GM21529 (cell line): ENCODE results near the gene WDR88.
"Not testable (repeated sequence)": the region's sequence is repeated elsewhere in the genome, so short reads cannot be mapped to it uniquely, and the experiment has no call there.

Source experiments
- ATAC-seq: cut with Tn5 transposase; IDR thresholded peaks from one replicate; pipeline ENCODE4 v1.9.1; 2021; ENCODE audit not compliant: unreplicated experiment

Gene WDR88

DNA sequence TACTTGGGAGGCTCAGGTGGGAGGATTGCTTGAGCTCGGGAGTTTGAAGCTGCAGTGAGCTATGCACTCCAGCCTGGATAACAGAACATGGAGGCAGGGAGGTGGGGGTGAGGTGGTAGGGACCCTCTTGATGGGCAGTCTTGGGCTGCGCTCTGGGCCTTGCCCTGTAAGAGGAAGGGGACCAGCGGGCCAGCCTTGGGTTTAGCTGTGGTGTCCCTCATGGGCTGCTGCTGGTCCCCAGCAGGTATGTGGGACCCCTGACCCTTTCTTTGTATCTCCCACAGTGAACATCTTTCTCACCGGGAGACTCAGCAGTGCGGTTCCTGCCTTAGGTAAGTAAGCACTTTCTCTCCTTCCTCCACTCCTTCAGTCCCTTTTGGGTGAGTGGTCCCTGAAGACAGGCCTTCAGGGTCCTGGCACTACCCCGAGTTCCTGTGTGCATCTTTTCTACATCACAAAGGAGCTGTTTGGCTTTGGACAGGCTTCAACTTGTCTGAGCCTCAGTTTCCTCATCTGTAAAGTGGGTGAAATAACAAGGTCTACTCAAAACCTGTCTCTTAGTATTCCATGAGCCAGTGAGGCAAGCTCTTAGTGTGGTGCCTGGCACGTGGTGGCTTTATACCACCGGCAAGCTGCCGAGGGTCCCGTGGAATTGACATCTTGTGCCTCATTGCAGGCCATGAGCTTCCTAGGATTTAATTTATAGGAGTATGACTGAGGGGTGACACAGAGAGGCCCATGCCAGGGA is 64.7 kb downstream of the WDR88 start:
- no peak for ATAC-seq

- no peak for ATAC-seq
Observed at GRCh38 chr19:33197591-33198000, 65.7 kb downstream of the WDR88 start.

DNA sequence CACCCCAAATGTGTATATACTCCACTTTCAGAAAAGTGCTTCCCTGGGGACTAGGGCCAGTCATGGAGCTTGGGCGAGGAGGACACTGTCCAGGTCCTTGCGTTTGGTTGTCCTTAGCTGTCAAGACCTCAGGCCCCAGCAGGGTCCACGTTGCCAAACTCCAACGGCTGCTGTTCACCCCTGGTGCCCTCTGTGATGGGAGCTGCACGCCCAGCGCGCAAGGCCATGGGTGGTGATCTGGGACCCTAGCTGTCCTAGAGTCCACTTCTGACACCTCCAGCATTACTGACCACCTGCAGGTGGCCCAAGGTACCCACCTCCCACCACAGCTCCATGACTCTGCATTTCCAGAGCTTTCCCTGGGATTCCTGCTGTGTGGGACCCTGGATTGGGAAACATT is 66.3 kb downstream of the WDR88 start:
- no peak for ATAC-seq

DNA sequence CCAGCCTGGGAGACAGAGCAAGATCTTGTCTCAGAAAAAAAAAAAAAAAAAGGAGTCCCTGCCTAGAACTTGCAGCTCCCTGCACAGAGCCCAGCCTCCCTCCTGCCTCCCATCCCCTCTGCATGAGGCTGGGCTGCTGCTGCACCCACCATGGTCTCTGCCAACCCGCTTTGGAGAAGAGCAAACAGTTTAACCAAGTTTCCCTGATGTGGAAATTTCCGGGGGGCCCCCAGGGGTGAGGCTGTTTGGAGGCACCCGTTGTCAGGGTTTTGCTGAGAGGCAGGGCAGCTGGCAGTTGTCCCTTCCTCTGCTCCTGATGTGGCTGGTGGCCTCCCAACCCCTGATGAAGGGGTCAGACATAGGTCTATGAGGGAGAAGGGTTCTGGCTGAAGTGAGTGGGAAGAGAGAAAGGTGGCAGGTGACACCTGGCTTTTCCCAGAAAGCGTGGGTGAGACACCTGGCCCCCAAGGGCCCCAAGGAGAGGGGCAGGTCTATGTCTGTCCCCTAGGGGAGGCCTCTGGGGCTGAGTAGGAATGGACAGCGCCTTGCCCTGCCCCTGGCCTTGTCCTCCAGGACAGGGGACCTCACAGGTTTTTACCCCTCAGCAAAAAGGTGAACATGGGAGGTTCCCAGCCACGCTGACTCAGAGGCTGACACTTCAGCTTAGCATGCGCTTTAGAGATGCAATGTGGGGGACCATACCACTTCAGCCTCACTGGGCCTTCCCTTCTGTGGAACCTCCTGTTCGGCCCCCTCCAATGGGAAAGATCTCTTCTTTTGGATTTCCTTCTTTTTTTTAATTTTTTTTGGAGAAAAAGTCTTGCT is 67.7 kb downstream of the WDR88 start:
- ATAC-seq, result no peak

GRCh38 chr19:33201473-33201872 is 69.6 kb downstream of the WDR88 start:
- no peak for ATAC-seq

DNA sequence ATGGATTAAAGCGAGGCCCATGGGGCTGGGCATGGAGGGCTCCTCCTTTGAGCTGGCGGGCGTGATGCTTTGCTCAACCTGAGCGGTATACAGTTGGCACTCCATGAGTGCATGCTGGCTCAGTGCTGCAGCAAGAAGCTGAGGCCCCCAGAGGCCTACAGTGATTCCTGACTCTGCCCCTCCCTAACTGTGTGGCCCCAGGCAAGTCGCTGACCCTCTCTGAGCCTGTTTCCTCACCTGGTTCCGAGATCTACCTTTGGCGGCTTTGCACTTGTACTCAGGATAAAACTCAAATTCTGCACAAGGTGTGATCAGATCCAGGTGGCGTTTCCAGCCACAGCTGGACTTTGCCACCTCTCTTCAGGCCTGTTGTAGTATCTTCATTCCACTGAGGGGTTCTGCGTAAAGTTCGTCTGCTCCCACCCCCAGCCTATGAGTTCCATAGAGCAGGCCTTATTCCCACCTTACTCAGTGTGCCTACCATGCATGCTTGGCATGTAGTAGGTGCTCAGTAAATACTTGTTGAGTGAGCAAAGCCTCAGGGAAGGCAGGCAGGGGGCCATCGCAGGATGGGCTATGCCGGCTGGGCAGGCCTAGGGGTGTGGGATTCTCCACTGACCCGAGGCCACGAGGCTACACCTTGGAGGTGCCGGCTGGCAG is 70.1 kb downstream of the WDR88 start:
- ATAC-seq, result no peak

- ATAC-seq, result no peak
Observed at GRCh38 chr19:33202546-33203507, 70.9 kb downstream of the WDR88 start.

DNA sequence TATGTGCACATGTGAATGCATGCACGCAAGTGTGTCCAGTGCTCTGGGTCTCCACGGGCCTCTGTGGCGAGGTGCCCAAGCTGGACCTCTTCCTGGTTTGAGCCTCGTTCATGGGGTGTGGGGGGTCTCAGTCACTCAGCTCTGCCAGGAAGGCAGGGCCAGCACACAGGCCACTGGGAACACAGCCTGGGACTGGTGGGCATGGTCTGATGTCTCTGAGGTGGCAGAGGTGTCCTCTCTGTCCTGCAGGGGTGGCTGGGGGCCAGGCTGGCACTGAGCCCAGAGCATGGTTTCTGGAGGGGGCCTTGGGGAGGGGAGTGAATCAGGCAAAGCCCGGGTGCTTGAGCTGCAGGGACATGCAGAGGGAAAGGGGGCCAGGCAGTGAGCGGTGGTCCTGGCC is 71.6 kb downstream of the WDR88 start:
- ATAC-seq, result no peak

DNA sequence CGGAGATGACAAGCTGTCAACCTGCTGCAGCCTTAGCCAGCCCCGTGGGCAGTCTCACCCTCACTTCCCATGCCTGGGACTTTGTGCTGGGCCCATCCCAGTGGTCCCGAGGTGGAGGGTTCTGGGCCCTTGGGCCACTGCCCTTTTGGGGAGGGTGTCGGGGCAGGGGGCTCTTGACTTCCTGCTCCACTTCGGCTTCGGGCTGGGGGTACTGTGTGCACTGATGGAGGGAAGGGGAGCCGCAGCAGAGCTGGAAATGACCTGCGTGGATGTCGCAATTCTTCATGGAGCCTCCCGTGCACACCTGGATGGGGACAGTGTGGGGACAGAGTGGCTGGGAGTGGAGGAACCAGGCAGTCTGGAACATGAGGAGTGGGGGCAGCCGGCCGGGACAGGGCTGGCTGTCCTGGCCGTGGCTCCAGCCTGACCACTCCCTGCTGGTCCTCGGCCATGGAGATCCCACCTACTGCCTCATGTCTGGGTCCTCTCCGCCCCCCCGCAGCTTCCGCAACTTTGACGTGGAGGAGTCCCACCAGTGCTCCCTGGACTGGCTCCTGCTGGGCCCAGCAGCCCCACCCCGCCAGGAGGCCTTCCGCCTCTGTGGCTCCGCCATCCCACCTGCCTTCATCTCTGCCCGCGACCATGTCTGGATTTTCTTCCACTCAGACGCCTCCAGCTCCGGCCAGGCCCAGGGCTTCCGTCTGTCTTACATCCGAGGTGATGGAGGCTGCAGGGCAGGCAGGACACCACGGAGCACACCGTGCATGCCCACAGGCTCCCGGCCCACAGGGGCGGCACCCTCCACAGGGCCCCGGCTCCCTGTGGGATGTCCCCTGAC is 72.4 kb downstream of the WDR88 start:
- ATAC-seq, result no peak

DNA sequence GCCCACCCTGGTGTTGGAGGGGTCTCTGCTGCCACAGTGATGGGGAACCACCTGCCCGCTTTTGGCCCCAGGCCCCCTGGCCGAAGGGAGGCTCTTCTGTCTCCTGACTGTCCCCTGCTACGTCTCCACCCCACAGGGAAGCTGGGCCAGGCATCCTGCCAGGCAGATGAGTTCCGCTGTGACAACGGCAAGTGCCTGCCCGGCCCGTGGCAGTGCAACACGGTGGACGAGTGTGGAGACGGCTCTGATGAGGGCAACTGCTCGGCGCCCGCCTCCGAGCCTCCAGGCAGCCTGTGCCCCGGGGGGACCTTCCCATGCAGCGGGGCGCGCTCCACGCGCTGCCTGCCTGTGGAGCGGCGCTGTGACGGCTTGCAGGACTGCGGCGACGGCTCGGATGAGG is 73.2 kb downstream of the WDR88 start:
- no peak for ATAC-seq

DNA sequence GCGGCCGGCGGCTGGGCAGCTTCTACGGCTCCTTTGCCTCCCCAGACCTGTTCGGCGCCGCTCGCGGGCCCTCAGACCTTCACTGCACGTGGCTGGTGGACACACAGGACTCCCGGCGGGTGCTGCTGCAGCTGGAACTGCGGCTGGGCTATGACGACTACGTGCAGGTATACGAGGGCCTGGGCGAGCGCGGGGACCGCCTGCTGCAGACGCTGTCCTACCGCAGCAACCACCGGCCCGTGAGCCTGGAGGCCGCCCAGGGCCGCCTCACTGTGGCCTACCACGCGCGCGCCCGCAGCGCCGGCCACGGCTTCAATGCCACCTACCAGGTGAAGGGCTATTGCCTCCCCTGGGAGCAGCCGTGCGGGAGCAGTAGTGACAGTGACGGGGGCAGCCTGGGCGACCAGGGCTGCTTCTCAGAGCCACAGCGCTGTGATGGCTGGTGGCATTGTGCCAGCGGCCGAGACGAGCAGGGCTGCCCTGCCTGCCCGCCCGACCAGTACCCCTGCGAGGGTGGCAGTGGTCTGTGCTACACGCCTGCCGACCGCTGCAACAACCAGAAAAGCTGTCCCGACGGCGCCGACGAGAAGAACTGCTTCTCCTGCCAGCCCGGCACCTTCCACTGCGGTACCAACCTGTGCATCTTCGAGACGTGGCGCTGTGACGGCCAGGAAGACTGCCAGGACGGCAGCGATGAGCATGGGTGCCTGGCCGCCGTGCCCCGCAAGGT is 73.8 kb downstream of the WDR88 start:
- ATAC-seq, result no peak

DNA sequence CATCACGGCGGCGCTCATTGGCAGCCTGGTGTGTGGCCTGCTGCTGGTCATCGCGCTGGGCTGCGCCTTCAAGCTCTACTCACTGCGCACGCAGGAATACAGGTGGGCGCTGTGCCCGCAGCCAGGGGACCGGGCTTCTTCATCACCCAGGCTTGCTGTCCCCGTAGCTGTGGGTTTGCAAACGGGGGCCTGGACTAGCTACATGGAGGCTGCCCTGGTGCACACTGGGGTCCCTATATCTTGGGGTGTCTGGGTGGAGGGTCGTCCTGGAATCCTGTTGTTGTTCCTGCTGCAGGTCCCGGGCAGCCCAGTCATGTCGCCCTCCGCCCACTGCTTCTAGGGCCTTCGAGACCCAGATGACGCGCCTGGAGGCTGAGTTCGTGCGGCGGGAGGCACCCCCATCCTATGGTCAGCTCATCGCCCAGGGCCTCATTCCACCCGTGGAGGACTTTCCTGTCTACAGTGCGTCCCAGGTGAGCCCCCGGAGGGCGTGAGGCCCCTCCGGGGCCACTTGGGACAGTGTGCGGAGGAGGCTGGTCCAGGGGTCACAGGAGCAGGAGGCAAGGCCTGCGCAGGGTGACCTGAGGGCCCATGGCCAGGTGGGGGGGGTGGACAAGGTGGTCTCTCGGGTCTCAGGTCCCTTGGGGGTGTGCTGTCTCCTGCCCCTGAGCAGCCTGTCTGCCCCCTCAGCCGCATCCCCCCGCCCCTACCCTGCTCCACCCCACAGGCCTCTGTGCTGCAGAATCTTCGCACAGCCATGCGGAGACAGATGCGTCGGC is 74.5 kb downstream of the WDR88 start:
- ATAC-seq, result no peak

DNA sequence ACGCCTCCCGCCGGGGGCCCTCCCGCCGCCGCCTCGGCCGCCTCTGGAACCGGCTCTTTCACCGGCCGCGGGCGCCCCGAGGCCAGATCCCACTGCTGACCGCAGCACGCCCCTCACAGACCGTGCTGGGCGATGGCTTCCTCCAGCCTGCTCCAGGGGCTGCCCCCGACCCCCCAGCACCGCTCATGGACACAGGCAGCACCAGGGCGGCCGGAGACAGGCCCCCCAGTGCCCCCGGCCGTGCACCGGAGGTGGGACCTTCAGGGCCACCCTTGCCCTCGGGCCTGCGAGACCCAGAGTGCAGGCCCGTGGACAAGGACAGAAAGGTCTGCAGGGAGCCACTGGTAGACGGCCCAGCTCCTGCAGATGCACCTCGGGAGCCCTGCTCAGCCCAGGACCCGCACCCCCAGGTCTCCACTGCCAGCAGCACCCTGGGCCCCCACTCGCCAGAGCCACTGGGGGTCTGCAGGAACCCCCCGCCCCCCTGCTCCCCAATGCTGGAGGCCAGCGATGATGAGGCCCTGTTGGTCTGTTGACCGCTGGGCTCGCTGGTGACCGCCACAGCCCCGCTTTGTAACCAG is 75.2 kb downstream of the WDR88 start:
- no peak for ATAC-seq

DNA sequence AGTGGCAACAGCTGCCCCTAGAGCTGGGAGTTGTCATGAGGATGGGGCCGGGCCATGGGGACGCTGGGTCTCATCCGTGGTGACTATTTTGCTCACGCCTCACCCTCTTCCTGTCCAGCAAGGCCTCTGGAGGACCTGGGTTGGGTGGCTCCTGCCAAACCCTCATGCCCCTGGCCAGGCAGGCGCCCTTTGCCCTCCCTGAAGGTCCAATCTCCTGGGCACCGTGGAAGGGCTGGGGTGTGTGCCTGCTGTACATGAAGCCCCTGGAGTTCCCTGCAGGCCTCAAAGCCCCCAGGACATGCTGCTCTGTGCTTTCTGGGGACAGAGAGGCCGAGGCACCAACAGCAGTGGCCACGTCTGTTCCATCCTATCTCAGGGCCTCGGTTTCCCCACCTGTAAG is 76.0 kb downstream of the WDR88 start:
- ATAC-seq, result no peak

DNA sequence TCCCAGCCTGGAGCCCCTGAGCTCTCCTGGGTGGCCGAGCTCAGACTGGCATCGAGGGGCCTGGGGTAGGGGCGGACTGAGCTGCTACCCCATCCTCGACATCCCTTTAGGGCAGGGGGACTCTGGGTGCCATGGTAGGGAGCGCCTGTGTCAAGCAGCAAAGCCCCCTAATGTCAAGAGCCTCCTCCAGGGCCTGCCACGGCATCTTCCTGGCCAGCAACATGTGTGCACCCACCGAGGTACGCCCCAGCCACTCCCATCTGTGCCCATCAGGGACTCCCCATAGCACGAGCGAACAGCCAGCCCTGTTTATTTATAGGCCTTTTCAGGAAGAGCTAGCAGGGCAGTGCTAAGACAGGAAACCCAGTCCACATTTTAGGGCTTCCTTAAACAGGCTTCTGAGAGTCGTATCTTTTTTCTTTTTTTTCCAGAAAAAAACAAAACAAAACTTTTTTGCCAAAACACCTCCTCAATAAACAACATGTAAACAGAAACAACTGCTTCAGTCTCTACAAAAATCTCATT is 76.5 kb downstream of the WDR88 start:
- ATAC-seq, result no peak

DNA sequence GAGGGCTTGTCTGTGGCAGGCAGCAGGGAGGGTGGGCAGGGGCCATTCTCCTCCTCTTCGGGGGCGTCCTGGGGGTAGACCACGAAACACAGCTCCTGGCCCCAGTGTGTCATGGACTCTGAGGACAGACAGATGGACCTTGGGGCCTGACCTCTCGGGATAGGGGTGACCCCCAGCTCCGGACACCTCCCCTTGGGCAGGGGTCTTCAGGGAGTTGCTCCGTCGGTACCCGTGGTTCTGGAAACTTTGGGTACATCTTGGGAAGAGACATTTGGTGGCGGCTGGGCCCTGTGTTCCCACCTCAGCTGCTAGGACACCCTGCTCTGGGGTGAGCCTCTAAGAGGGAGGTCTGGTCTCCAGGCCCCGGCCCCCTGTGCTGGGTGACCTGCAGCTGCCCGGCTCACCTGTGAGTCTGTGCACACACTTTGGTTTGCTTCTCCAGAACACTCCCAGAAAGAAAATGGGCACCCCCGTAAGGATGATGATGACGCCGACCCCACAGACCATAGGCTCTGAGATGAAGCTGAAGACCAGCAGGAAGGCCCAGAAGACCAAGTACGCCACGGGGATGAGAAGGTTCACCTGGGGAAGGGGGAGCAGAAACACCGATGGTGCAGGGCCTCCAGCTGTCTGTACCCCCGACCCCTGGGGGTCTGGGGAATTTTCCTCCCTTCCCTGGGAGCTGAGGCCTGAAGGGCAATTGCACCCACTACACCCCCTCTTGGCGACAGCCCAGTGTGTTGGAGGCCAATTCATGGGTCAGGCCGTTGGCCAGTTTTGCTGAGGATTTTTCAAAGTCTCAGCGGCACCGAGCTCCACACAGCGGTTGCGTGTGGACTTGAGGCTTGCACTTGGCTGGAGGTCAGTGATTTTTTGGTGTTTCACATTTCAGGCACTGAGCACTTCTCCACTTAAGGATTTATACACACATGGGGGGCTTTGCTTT is 77.3 kb downstream of the WDR88 start:
- no peak for ATAC-seq

- ATAC-seq, result not testable (repeated sequence)
Observed at GRCh38 chr19:33209850-33210230, 77.9 kb downstream of the WDR88 start.
